GM23338 (cell line): Measurements from ENCODE around the gene FAM13C.

Source experiments
- EZH2 ChIP-seq: fragments of 200-600 bp; sonication (generic); IDR thresholded peaks from one replicate; pipeline ENCODE4 v1.8.0; 2017; ENCODE audit warnings: antibody characterized with exemption, mild to moderate bottlenecking, low read depth; ENCODE audit not compliant: unreplicated experiment
- EZH2phosphoT487 ChIP-seq: fragments of 200-600 bp; sonication (generic); IDR thresholded peaks from one replicate; pipeline ENCODE4 v1.8.1; 2018; ENCODE audit warnings: antibody characterized with exemption; ENCODE audit not compliant: unreplicated experiment
- NANOG ChIP-seq: IDR thresholded peaks from 2 replicates; pipeline ENCODE4 v1.6.1; 2016; ENCODE audit warnings: antibody characterized with exemption, borderline replicate concordance
- POLR2AphosphoS5 ChIP-seq: IDR thresholded peaks from 2 replicates; pipeline ENCODE4 v1.6.1; 2016; ENCODE audit warnings: antibody characterized with exemption, low read depth
- REST ChIP-seq: IDR thresholded peaks from one replicate; pipeline ENCODE4 v1.6.1; 2018; ENCODE audit warnings: antibody characterized with exemption; ENCODE audit not compliant: unreplicated experiment
- ZNF114 ChIP-seq: fragments of 250-450 bp; sonication (Bioruptor Pico); IDR thresholded peaks from 2 replicates; pipeline ENCODE4 v1.5.0; 2020; ENCODE audit warnings: mild to moderate bottlenecking, moderate library complexity
- TF ChIP-seq, protein P1 (sequence below), 2 experiments: fragments of 200-600 bp in 1 of 2; sonication (generic) in 1 of 2; conservative IDR thresholded peaks; 2 replicates each; pipeline versions ENCODE4 v1.5.1 to v1.6.1; 2016 to 2017; ENCODE audit warnings: antibody characterized with exemption in 2 of 2, low read depth in 2 of 2, mild to moderate bottlenecking in 2 of 2, moderate library complexity in 1 of 2

DNA sequence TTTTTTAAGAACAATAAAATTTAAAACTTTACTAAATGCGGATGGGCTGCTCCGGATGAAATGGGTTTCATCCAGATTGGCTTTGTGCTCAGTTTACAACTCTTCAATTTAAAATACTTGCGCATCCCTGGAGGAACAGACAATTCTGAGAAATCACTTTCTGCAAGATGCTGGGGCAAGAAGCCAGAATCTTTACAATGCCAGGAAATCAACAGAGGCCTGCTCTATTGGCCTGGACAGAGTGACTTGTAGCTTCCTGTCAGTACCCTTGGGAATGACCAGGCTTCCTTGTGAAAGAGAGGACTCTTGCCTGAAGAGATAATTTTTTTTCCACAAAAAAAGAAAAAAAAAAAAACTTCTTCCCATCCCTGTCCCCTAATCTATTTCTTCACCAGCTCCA is 3.9 kb upstream of the FAM13C start:
- no peak for TF ChIP-seq POLR2AphosphoS5
- TF ChIP-seq, protein P1, sequence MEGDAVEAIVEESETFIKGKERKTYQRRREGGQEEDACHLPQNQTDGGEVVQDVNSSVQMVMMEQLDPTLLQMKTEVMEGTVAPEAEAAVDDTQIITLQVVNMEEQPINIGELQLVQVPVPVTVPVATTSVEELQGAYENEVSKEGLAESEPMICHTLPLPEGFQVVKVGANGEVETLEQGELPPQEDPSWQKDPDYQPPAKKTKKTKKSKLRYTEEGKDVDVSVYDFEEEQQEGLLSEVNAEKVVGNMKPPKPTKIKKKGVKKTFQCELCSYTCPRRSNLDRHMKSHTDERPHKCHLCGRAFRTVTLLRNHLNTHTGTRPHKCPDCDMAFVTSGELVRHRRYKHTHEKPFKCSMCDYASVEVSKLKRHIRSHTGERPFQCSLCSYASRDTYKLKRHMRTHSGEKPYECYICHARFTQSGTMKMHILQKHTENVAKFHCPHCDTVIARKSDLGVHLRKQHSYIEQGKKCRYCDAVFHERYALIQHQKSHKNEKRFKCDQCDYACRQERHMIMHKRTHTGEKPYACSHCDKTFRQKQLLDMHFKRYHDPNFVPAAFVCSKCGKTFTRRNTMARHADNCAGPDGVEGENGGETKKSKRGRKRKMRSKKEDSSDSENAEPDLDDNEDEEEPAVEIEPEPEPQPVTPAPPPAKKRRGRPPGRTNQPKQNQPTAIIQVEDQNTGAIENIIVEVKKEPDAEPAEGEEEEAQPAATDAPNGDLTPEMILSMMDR (conservative IDR thresholded peaks at IDR 0.05; ENCODE audit: low read depth in 2 of 2), result no peak
- no peak for TF ChIP-seq EZH2
- TF ChIP-seq REST, result no peak
- no peak for TF ChIP-seq ZNF114 (CRISPR knock-in tag)
- TF ChIP-seq NANOG, result no peak
- TF ChIP-seq EZH2phosphoT487, result no peak
